Keratinocyte (primary cell): ENCODE measurements around the gene OR4K2.

Source experiments
- CTCF ChIP-seq, 3 experiments: IDR thresholded peaks in 1 of 3; conservative IDR thresholded peaks in 1 of 3; optimal IDR thresholded peaks in 1 of 3; 2 replicates in 2 of 3; 3 replicates in 1 of 3; pipeline versions ENCODE3 to v1.5.1; 2011; ENCODE audit warnings: low read length in 3 of 3, mild to moderate bottlenecking in 3 of 3, moderate library complexity in 2 of 3, control low read depth in 1 of 3, inconsistent platforms in 1 of 3; ENCODE audit not compliant: insufficient read depth in 2 of 3; ENCODE audit errors: extremely low read depth in 1 of 3
- EZH2 ChIP-seq: IDR thresholded peaks from one replicate; pipeline ENCODE4 v1.6.1; 2012; ENCODE audit warnings: inconsistent platforms, mild to moderate bottlenecking, low read length, moderate library complexity

- TF ChIP-seq CTCF (optimal IDR thresholded peaks at IDR 0.05 in 1 of 3, IDR thresholded peaks at IDR 0.05 in 1 of 3, conservative IDR thresholded peaks at IDR 0.05 in 1 of 3; ENCODE audit: extremely low read depth in 1 of 3, insufficient read depth in 2 of 3, low read length in 3 of 3) (no peak), EZH2 (no peak)
Observed at GRCh38 chr14:19920021-19920657, 45.2 kb downstream of the OR4K2 start, which contains the start of gene OR4K5.
